ENCODE results near the gene MIS12.

MIS12 gene
- 31.6 to 73.5 (median 59.0) reads per million in 9 experiments for total RNA-seq

DNA sequence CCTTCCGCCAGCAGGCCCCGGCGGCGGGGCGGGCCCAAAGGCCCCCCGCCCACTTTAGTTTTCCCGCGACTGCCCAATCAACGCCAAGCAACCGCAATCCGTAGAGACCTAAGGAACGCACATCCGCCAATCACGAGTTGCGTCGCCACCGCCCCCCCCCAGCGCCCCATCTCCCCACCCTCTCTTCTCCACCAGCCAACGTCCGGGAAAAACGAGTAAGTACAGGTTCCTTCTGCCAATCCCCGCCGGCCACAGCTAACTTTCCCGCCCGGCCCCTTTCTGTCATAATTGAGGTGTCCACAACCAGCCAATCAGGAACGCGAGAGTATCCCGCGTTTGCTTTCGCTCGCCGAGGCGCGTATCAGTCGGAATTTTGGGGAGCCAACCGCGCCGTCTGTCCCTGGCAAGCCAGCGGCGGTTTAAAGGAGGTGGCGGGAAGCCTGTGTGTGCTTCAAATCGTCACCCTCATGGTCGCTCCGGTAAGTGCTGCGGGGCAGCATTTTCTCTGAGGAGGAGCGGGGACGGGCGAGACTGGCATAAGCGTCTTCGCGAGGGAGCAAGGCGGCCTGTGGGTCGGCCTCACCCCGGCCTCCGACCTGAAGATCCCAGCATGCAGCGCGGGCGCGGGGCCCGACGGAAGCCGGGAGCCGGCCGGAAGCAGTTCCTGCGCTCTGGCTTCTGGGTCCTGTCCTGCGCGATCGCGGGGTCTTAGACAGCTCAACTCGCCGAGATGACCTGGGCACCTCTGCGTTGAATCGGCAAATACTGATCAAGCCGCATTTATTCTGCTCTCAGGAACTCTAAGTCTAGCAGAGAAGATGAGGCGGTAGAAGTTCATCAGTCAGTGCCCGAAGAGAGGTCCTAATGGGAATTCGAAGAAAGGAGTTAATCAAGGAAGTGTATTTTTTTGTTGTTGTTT lies at the start of gene MIS12:
Gene MIS12, plus strand, starts transcription at position 361 of the 919 bp plus-strand sequence. CDS start 2,297 bp downstream, outside the sequence.
- Mint-ChIP-seq H3K9me3 (no peaks in the 10 kb centered on the region), H3K27ac (peak within 1 kb of the TSS; percentile 97 to 99), H3K4me3 (peak within 1 kb of the TSS; percentile 95 to 96), H3K36me3 (ENCODE audit: insufficient read depth) (peaks cover 71% of the 10 kb centered on the region), H3K27me3 (no peaks in the 10 kb centered on the region), H3K4me1 (ENCODE audit: low read depth in 2 of 2) (peaks cover 23 to 29% of the 10 kb centered on the region in 2 donors)
- DNase-seq (peak; percentile 93 to 97 (median 94)), ATAC-seq (replicated peaks) (peak; percentile 85)

GRCh38 chr17:5437721-5438317 lies 48.5 kb upstream of the MIS12 start:
- Mint-ChIP-seq H3K36me3 (ENCODE audit: insufficient read depth) (peaks cover 44% of the 10 kb centered on the region), H3K27ac (peak overlapping the region; percentile 89 to 93), H3K4me3 (peak overlapping the region; percentile 80 to 84), H3K4me1 (ENCODE audit: low read depth in 2 of 2) (peaks cover 17 to 19% of the 10 kb centered on the region in 2 donors), H3K9me3 (no peaks in the 10 kb centered on the region), H3K27me3 (no peaks in the 10 kb centered on the region)
- no peak for DNase-seq
- no peak for ATAC-seq (replicated peaks)

DNA sequence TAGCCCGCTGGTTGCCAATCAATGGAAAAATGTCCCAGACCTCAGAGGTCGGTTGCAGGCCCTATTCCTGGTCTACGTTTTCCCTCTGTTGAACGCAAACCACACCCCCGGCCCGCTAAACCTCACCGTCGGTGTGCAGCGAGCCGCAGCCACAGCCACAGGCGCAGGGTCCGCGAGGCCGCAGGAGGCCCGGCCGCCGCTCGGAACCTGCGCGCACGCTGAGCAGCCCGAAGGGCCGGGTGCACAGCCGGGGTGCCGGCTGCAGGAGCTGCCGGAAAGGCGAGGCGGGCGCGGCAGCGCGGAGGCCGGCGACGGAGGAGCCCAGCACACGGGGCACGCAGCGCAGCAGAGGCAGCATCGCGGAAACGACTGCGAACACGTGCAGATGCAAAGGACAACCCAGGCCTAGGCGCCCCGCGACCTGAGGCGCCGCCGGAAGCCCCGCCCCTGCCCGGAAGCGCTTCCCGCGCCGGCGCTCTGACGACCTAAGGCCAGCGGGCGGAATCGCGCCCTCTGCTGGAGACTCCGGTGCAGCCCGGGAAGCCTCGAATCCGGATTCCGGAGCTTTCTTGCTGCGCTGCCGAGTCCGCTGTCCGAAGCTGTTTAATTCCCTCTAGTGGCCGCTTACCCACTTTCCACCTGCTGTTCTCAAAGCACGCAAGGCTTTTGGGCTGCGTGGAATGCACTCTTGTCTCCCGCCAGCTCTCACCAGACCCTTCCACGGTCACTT lies 47.5 kb upstream of the MIS12 start, which contains the start of gene C1QBP:
Gene C1QBP, minus strand, starts transcription at position 440 of the 730 bp plus-strand sequence. Its CDS starts 82 bp downstream, at position 358.
- H3K27me3 Mint-ChIP-seq, result no peaks in the 10 kb centered on the region
- H3K4me3 Mint-ChIP-seq, result peak within 1 kb of the TSS; percentile 80 to 84
- H3K9me3 Mint-ChIP-seq, result no peaks in the 10 kb centered on the region
- peaks cover 40% of the 10 kb centered on the region for H3K36me3 Mint-ChIP-seq (ENCODE audit: insufficient read depth)
- peaks cover 17 to 19% of the 10 kb centered on the region in 2 donors for H3K4me1 Mint-ChIP-seq (ENCODE audit: low read depth in 2 of 2)
- DNase-seq, result peak; percentile 93 to 95 (median 95)
- peak within 1 kb of the TSS; percentile 89 to 93 for H3K27ac Mint-ChIP-seq
- ATAC-seq (replicated peaks), result peak; percentile 84

DNA sequence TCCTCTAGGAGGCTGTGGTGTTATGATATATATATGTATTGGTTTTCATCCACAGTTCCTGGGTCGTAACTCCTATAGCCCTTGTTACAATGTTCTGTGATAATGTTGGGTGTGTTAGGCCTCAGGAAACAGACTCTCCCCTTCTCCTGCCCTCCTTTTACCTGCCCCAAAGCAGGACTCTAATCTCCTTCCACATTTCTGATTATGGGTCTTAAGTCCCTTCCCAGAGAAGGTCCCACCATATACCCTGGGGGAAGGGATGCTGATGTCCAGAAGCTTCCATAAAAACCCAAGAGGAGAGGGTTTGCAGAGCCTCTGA lies 47.0 kb upstream of the MIS12 start:
- Mint-ChIP-seq H3K4me3 (peak overlapping the region; percentile 80 to 84), H3K4me1 (ENCODE audit: low read depth in 2 of 2) (peaks cover 17 to 19% of the 10 kb centered on the region in 2 donors), H3K36me3 (ENCODE audit: insufficient read depth) (peaks cover 35% of the 10 kb centered on the region), H3K27ac (peak overlapping the region; percentile 89 to 93), H3K9me3 (no peaks in the 10 kb centered on the region), H3K27me3 (no peaks in the 10 kb centered on the region)
- no peak for DNase-seq
- no peak for ATAC-seq (replicated peaks)

DNA sequence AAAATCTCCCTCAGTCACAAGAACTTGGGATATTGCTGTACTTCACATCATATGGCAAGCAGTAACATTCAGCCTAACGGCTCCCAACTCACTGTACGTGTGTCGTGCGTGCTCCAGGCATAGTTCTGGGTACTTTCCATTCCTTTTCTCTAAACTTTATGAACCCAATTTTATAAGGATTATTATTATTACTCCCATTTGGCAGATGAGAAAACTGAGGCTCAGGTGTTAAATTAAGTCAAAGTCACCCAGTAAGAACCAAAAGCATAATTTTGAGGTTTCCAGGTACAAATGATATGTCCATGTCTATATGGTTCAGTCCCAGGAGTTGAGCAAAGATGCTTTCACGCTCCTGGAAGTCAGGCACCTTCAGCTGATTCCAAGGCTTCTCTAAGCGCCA lies 42.6 kb upstream of the MIS12 start:
- Mint-ChIP-seq H3K4me3 (no peak overlapping the region), H3K36me3 (ENCODE audit: insufficient read depth) (peaks cover 16% of the 10 kb centered on the region), H3K4me1 (ENCODE audit: low read depth in 2 of 2) (peaks cover 5 to 7% of the 10 kb centered on the region in 2 donors), H3K27ac (no peak overlapping the region), H3K9me3 (no peaks in the 10 kb centered on the region), H3K27me3 (no peaks in the 10 kb centered on the region)
- DNase-seq (no peak), ATAC-seq (replicated peaks) (no peak)

DNA sequence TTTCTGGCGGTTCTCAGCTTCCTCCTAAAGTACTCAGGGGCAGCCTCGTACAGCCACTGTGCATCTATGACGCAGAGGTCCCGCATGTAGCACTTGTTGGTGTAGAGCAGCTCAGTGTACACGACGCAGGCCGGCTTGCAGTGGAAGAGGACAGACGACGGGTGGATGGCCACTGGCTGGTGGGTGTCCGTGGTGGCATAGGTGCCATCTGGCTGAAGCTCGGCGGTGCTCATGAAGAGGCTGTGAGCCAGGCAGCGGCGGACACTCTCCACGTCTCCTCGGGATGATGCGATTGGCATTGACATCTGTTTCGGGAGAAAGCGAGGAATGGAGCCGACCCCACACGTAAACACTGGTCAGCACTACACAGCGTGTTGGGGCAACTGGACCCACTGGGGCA lies 42.2 kb upstream of the MIS12 start:
- ATAC-seq (replicated peaks) (no peak), DNase-seq (no peak)
- no peaks in the 10 kb centered on the region for H3K27me3 Mint-ChIP-seq
- H3K9me3 Mint-ChIP-seq, result no peaks in the 10 kb centered on the region
- H3K4me1 Mint-ChIP-seq (ENCODE audit: low read depth in 2 of 2), result peaks cover 5 to 6% of the 10 kb centered on the region in 2 donors
- no peak overlapping the region for H3K4me3 Mint-ChIP-seq
- no peak overlapping the region for H3K27ac Mint-ChIP-seq
- H3K36me3 Mint-ChIP-seq (ENCODE audit: insufficient read depth), result peaks cover 16% of the 10 kb centered on the region

DNA sequence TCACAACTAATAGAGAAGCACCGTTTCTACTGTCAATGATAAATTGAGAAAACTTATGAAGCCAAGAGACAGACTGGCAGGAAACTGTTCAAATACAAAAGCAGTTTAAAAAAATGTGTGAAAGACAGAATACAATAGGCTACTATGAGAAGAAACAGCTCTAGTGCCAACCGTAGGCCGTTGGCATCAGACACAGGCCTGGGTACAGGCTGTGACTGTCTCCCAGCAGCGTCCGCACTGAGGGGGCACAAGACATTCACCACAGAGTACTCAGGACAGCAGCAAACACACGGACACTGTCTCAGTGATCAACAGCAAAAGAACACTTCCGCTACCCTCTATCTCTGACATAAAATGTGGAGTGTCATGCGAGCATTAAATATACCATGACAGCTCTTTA lies 39.6 kb upstream of the MIS12 start:
- no peak overlapping the region for H3K4me3 Mint-ChIP-seq
- no peaks in the 10 kb centered on the region for H3K9me3 Mint-ChIP-seq
- no peaks in the 10 kb centered on the region for H3K4me1 Mint-ChIP-seq (ENCODE audit: low read depth in 2 of 2)
- H3K27me3 Mint-ChIP-seq, result no peaks in the 10 kb centered on the region
- no peak overlapping the region for H3K27ac Mint-ChIP-seq
- DNase-seq (no peak), ATAC-seq (replicated peaks) (no peak)
- H3K36me3 Mint-ChIP-seq (ENCODE audit: insufficient read depth), result peaks cover 21% of the 10 kb centered on the region

DNA sequence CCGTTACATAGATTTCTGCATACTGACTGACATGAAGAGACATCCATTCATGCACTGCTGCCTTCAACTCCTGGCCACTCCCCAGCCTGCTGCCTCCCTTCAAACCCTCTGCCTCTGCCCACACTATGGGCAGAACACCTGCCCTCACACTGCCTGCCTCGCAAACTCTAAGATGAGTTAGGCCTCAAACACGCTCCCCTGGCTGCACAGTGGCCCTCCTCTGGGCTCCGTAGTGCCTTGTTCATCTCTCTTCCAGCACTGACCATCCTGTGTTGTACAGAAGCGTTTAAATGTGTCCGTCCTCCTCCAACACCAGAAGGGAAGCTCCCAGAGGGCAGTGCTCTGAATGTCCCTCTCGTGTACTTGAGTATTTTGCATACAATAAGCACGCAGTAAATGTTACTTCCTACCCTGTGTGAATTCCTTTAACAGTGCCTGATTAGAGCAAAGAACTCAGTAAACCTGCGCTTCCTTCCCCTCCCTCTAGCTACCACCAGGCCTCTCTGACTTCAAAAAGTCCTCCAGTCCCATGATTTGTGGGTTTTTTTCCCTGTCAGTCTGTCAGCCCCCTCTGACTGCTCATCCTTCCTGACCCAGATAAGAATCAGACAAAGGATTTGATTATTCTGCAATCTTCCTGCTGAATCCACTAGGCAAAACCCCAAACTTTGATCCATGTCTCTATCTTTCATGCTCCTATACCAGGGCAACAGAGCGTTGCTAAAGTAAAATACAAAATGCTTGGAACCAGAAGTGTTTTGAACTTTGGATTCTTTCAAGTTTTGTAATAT lies 21.5 kb upstream of the MIS12 start:
- peaks cover 22 to 34% of the 10 kb centered on the region in 2 donors for H3K4me1 Mint-ChIP-seq (ENCODE audit: low read depth in 2 of 2)
- peaks cover 30% of the 10 kb centered on the region for H3K36me3 Mint-ChIP-seq (ENCODE audit: insufficient read depth)
- ATAC-seq (replicated peaks) (no peak), DNase-seq (no peak)
- H3K9me3 Mint-ChIP-seq, result no peaks in the 10 kb centered on the region
- peak overlapping the region in 1 of 2 donors; percentile 10 for H3K27ac Mint-ChIP-seq
- no peak overlapping the region for H3K4me3 Mint-ChIP-seq
- no peaks in the 10 kb centered on the region for H3K27me3 Mint-ChIP-seq

DNA sequence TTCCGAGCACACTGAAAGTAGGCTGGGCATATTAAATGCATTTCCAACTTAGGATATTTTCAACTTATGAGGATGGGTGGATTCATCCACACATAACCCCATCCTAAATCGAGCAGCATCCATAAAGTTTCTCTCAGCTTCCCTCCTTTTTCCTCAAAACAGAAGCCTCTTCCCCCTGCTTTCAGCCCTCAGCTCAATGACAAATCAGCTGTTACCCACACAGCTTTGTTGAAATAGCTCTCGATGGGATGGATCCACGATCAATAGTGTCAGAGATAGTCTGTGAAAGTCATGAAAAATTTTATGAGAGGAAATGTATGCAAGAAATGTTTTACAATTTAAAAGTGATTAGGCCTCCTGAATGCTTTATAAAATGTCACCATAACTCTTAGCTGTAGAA lies 20.1 kb upstream of the MIS12 start:
- Mint-ChIP-seq H3K9me3 (no peaks in the 10 kb centered on the region), H3K4me1 (ENCODE audit: low read depth in 2 of 2) (peaks cover 22 to 34% of the 10 kb centered on the region in 2 donors), H3K27ac (peak overlapping the region in 1 of 2 donors; percentile 63), H3K36me3 (ENCODE audit: insufficient read depth) (peaks cover 16% of the 10 kb centered on the region), H3K27me3 (no peaks in the 10 kb centered on the region), H3K4me3 (no peak overlapping the region)
- DNase-seq (no peak), ATAC-seq (replicated peaks) (no peak)

GRCh38 chr17:5467416-5467815 lies 18.9 kb upstream of the MIS12 start:
- no peaks in the 10 kb centered on the region for H3K9me3 Mint-ChIP-seq
- ATAC-seq (replicated peaks) (no peak), DNase-seq (no peak)
- no peaks in the 10 kb centered on the region for H3K27me3 Mint-ChIP-seq
- peak overlapping the region; percentile 76 to 79 for H3K4me3 Mint-ChIP-seq
- H3K27ac Mint-ChIP-seq, result peak overlapping the region; percentile 63 to 70
- H3K36me3 Mint-ChIP-seq (ENCODE audit: insufficient read depth), result peaks cover 6% of the 10 kb centered on the region
- H3K4me1 Mint-ChIP-seq (ENCODE audit: low read depth in 2 of 2), result peaks cover 22 to 34% of the 10 kb centered on the region in 2 donors

DNA sequence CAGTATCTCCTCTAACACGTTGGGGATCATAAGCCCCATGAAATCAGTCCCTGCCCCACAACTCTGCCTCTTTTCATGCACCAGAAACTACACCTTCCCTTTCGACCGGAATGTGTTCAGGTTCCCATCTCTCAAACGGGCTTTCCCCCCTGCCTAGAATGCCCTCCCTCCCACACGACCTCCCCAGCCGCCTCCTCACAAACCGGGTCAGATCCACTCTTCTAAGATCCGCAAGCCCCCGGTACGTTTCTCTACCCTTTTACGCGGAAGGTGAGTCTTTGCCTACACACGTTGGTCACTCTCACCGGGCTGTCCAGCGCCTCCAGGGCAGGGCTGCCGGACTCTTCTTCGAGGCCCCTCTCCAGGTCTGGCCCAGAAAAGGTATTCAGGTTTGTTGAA lies 18.3 kb upstream of the MIS12 start:
- ATAC-seq (replicated peaks) (peak; percentile 34), DNase-seq (no peak)
- H3K27ac Mint-ChIP-seq, result peak overlapping the region; percentile 63 to 70
- H3K4me1 Mint-ChIP-seq (ENCODE audit: low read depth in 2 of 2), result peaks cover 22 to 33% of the 10 kb centered on the region in 2 donors
- H3K9me3 Mint-ChIP-seq, result no peaks in the 10 kb centered on the region
- peak overlapping the region; percentile 76 to 79 for H3K4me3 Mint-ChIP-seq
- peaks cover 3% of the 10 kb centered on the region for H3K36me3 Mint-ChIP-seq (ENCODE audit: insufficient read depth)
- H3K27me3 Mint-ChIP-seq, result no peaks in the 10 kb centered on the region

GRCh38 chr17:5472511-5472910 lies 13.9 kb upstream of the MIS12 start:
- ATAC-seq (replicated peaks) (no peak), DNase-seq (no peak)
- Mint-ChIP-seq H3K9me3 (no peaks in the 10 kb centered on the region), H3K27ac (no peak overlapping the region), H3K4me1 (ENCODE audit: low read depth in 2 of 2) (peaks cover 10 to 12% of the 10 kb centered on the region in 2 donors), H3K27me3 (no peaks in the 10 kb centered on the region), H3K36me3 (ENCODE audit: insufficient read depth) (peaks cover 43% of the 10 kb centered on the region), H3K4me3 (no peak overlapping the region)

DNA sequence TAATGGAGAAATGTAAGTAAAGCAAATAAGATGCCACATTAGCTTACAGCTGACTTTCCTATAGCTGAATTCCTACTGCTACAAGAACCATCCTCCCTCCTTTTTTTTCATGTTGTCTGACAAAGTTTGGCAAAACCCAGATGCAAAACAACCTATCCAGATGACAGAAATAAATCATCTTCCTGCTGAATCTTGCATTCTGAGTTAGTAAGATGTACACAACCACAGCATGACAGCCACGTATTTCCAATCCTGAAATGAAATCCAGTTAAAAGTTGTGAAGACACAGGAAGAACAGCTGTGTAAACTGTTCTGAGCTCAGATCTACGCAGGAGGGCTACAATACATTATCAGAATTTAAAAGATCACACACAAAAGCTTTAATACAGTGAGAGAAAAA lies 12.5 kb upstream of the MIS12 start:
- Mint-ChIP-seq H3K4me3 (no peak overlapping the region), H3K4me1 (ENCODE audit: low read depth in 2 of 2) (peaks cover 4 to 8% of the 10 kb centered on the region in 2 donors), H3K36me3 (ENCODE audit: insufficient read depth) (peaks cover 57% of the 10 kb centered on the region), H3K9me3 (no peaks in the 10 kb centered on the region), H3K27me3 (no peaks in the 10 kb centered on the region), H3K27ac (no peak overlapping the region)
- DNase-seq (no peak), ATAC-seq (replicated peaks) (no peak)

All from effector memory CD8-positive, alpha-beta T cell (primary cell).